GM21526 (cell line): ENCODE results near the gene NR3C2.

ENCODE experiments used
- ATAC-seq: cut with Tn5 transposase; IDR thresholded peaks from one replicate; pipeline ENCODE4 v1.9.1; 2021; ENCODE audit warnings: moderate library complexity; ENCODE audit not compliant: unreplicated experiment, low FRiP score

NR3C2 gene

GRCh38 chr4:148435654-148436406, 6.4 kb downstream of the NR3C2 start:
- no peak for ATAC-seq

GRCh38 chr4:148434075-148434773, 8.0 kb downstream of the NR3C2 start:
- no peak for ATAC-seq

- no peak for ATAC-seq
Measured at GRCh38 chr4:148431401-148431800, 10.8 kb downstream of the NR3C2 start.

- no peak for ATAC-seq
Measured at GRCh38 chr4:148430854-148431253, 11.4 kb downstream of the NR3C2 start.

GRCh38 chr4:148429206-148429605, 13.0 kb downstream of the NR3C2 start:
- ATAC-seq = no peak

GRCh38 chr4:148426643-148427042, 15.6 kb downstream of the NR3C2 start:
- ATAC-seq = no peak

- ATAC-seq = no peak
Measured at GRCh38 chr4:148425327-148426110, 16.7 kb downstream of the NR3C2 start.

GRCh38 chr4:148420397-148420796, 21.8 kb downstream of the NR3C2 start:
- ATAC-seq = no peak

- ATAC-seq = no peak
Measured at GRCh38 chr4:148415500-148415899, 26.7 kb downstream of the NR3C2 start.

- no peak for ATAC-seq
Measured at GRCh38 chr4:148412460-148412994, 29.7 kb downstream of the NR3C2 start.

- no peak for ATAC-seq
Measured at GRCh38 chr4:148405161-148405893, 36.9 kb downstream of the NR3C2 start.

GRCh38 chr4:148398988-148399387, 43.2 kb downstream of the NR3C2 start:
- no peak for ATAC-seq

GRCh38 chr4:148397771-148398170, 44.4 kb downstream of the NR3C2 start:
- ATAC-seq = no peak

- ATAC-seq = no peak
Measured at GRCh38 chr4:148396986-148397673, 45.1 kb downstream of the NR3C2 start.

GRCh38 chr4:148395771-148396170, 46.4 kb downstream of the NR3C2 start:
- no peak for ATAC-seq

- no peak for ATAC-seq
Measured at GRCh38 chr4:148391056-148391455, 51.2 kb downstream of the NR3C2 start.

GRCh38 chr4:148390311-148390710, 51.9 kb downstream of the NR3C2 start:
- no peak for ATAC-seq

GRCh38 chr4:148380291-148380690, 61.9 kb downstream of the NR3C2 start:
- ATAC-seq = no peak

- no peak for ATAC-seq
Measured at GRCh38 chr4:148376151-148376550, 66.1 kb downstream of the NR3C2 start.

- ATAC-seq = no peak
Measured at GRCh38 chr4:148375584-148375983, 66.6 kb downstream of the NR3C2 start.
